ENCODE results near the gene LRMDA. TPM values are rescaled to one million over a fixed set of nuclear protein-coding genes. Genes with fewer than 3 reads are reported as not detected.

The LRMDA gene
- total RNA-seq, 1 donor from 2014 or later: 0.19 TPM

DNA sequence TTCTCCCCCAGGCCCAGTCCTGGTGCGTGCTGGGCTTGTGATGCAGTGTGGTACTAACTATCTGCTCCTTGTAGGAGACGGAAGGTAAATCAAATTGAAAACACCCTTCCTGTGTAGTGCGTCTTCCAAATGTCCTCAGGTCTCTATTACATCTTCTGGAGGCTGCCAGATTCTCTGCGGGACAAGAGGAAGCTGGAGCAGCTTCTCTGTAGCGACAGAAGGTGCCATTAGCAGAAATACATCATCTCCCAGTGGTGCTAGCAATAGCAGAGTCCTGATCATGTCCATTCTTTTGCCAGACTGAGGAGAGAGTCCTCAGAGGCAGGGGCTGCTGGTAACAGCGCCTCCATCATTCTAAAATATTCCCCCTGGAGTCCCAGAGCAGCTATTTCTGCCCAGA is 675.2 kb downstream of the LRMDA start:
- no peak for DNase-seq (ENCODE audit: extremely low spot score, unreplicated experiment)
- Mint-ChIP-seq H3K9me3 (ENCODE audit: unreplicated experiment) (no peaks in the 10 kb centered on the region), H3K4me3 (ENCODE audit: unreplicated experiment) (no peak overlapping the region), H3K27ac (ENCODE audit: unreplicated experiment) (no peak overlapping the region), H3K27me3 (ENCODE audit: unreplicated experiment) (no peaks in the 10 kb centered on the region), H3K4me1 (ENCODE audit: unreplicated experiment) (peaks cover 35% of the 10 kb centered on the region), H3K36me3 (ENCODE audit: unreplicated experiment) (peaks cover 3% of the 10 kb centered on the region)
- TF ChIP-seq, protein P1, sequence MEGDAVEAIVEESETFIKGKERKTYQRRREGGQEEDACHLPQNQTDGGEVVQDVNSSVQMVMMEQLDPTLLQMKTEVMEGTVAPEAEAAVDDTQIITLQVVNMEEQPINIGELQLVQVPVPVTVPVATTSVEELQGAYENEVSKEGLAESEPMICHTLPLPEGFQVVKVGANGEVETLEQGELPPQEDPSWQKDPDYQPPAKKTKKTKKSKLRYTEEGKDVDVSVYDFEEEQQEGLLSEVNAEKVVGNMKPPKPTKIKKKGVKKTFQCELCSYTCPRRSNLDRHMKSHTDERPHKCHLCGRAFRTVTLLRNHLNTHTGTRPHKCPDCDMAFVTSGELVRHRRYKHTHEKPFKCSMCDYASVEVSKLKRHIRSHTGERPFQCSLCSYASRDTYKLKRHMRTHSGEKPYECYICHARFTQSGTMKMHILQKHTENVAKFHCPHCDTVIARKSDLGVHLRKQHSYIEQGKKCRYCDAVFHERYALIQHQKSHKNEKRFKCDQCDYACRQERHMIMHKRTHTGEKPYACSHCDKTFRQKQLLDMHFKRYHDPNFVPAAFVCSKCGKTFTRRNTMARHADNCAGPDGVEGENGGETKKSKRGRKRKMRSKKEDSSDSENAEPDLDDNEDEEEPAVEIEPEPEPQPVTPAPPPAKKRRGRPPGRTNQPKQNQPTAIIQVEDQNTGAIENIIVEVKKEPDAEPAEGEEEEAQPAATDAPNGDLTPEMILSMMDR (IDR thresholded peaks at IDR 0.05): no peak

DNA sequence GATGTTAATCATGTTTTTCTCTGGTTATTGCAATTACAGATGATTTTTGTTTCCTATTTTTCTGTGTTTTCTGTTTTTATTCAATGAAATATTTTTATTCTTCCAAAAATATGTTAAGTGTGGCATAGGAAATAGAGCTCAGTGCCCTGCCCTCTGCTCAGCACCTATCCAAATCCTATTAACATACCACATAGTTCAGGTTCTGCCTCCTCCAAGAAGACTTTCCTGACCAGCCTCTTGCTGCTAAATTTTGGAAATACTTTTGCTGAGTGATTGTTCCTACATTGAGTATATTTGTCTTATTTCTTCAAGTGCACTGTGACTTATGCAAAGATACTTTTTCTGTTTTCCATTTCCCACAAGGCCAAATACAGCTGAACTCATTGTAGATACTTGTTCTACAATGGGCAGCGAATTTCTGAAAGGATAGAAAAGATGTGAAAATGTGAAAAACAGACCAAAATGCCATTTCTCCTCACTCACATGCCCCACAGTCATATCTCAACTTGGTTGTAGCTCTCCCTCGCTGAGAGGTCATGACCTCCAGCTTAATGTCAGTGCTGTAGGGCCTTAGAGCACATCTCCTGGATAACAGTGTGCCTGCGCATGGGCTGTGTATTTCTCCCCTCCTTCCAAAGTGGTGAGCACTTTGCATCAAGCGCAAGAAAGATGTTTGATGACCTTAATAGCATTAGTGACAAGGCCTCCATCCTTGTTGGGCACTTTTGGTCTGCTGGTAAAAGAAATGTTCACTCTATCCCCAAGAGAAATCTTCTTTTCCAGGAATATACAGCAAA is 677.3 kb downstream of the LRMDA start:
- H3K36me3 Mint-ChIP-seq (ENCODE audit: unreplicated experiment): no peaks in the 10 kb centered on the region
- TF ChIP-seq, protein P1 (IDR thresholded peaks at IDR 0.05): no peak
- H3K4me3 Mint-ChIP-seq (ENCODE audit: unreplicated experiment): no peak overlapping the region
- H3K27ac Mint-ChIP-seq (ENCODE audit: unreplicated experiment): no peak overlapping the region
- H3K9me3 Mint-ChIP-seq (ENCODE audit: unreplicated experiment): no peaks in the 10 kb centered on the region
- peaks cover 35% of the 10 kb centered on the region for H3K4me1 Mint-ChIP-seq (ENCODE audit: unreplicated experiment)
- no peak for DNase-seq (ENCODE audit: extremely low spot score, unreplicated experiment)
- H3K27me3 Mint-ChIP-seq (ENCODE audit: unreplicated experiment): no peaks in the 10 kb centered on the region

DNA sequence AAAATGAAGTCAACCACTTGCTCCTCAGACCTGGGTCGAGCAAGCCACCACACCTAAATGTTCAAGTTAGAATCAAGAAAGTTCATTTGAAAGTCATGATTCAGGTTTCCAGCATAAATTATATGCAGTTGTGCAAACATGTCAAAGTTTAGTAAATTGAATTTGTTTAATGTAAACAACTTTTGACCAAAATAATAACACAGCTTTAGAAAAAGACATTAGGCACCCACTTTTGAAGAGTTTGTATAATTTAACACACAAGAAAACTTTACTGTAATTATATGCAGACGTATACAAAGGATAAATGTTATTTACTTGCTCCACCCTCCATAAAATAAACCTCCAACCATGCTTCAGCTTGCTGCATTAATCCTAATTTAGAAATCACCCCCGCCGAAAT is 680.0 kb downstream of the LRMDA start:
- no peak overlapping the region for H3K4me3 Mint-ChIP-seq (ENCODE audit: unreplicated experiment)
- no peak for DNase-seq (ENCODE audit: extremely low spot score, unreplicated experiment)
- TF ChIP-seq, protein P1 (IDR thresholded peaks at IDR 0.05): no peak
- peaks cover 46% of the 10 kb centered on the region for H3K4me1 Mint-ChIP-seq (ENCODE audit: unreplicated experiment)
- H3K27me3 Mint-ChIP-seq (ENCODE audit: unreplicated experiment): no peaks in the 10 kb centered on the region
- no peak overlapping the region for H3K27ac Mint-ChIP-seq (ENCODE audit: unreplicated experiment)
- H3K9me3 Mint-ChIP-seq (ENCODE audit: unreplicated experiment): no peaks in the 10 kb centered on the region
- no peaks in the 10 kb centered on the region for H3K36me3 Mint-ChIP-seq (ENCODE audit: unreplicated experiment)

DNA sequence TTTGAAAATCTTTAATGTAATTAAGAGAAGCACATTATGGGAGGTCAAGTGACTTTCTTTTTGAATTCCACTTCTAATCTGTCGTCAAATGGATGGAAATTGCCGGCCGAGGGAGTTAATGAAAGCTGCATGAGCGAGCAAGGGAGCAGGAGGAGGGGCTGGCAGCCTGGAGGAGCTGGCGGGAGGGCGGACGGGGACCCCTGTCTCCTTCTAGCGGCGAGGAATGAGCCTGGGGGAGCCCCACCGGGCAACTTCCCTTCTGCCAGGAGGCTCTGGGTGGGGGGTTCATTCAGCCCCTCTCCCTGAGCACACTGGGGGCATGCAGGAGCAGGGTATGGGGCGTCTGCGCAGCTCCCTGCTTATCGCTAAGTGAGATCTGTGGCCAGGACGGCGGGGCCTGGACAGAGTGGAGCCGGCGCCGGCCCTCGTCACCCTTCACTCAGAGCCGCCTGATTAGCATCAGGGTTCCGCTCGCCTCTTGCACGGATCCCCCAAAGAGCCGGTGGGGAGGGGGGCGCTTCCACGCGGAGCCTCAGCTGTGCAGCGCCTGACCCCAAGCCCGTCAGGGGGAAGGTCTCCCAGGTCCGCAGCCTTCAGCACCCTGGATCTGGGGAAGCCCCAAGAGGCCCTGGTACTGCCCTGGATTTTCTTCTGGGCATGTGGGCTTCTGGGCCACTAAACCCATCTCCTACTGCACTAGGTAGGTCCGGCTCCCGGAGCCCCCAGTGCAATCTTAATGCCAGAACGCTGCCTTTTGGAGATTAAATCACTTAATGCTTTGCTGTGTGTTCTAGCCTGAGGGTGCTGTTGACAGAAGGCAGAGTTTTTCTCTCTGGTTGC is 680.8 kb downstream of the LRMDA start:
- Mint-ChIP-seq H3K27me3 (ENCODE audit: unreplicated experiment) (no peaks in the 10 kb centered on the region), H3K36me3 (ENCODE audit: unreplicated experiment) (no peaks in the 10 kb centered on the region), H3K4me1 (ENCODE audit: unreplicated experiment) (peaks cover 46% of the 10 kb centered on the region), H3K27ac (ENCODE audit: unreplicated experiment) (no peak overlapping the region), H3K9me3 (ENCODE audit: unreplicated experiment) (no peaks in the 10 kb centered on the region), H3K4me3 (ENCODE audit: unreplicated experiment) (no peak overlapping the region)
- TF ChIP-seq, protein P1 (IDR thresholded peaks at IDR 0.05): no peak
- DNase-seq (ENCODE audit: extremely low spot score, unreplicated experiment): no peak

DNA sequence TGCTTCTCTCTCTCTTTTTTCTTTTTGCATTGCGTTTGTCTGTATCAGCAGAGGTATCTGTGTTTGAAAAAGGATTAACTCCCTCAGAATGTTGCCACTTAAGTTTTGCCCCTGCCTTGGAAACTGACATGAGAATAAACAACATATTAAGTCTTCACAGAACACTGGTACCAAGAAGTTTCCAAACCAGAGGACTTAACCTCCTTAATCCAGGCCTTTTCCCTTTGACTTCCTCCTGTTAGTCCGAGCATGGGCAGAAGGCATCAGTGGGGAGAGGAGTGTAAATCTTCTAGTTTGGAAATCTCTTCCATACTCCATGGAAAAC is 681.4 kb downstream of the LRMDA start:
- TF ChIP-seq, protein P1 (IDR thresholded peaks at IDR 0.05): no peak
- peaks cover 43% of the 10 kb centered on the region for H3K4me1 Mint-ChIP-seq (ENCODE audit: unreplicated experiment)
- no peaks in the 10 kb centered on the region for H3K27me3 Mint-ChIP-seq (ENCODE audit: unreplicated experiment)
- H3K27ac Mint-ChIP-seq (ENCODE audit: unreplicated experiment): peak overlapping the region; percentile 62
- no peak overlapping the region for H3K4me3 Mint-ChIP-seq (ENCODE audit: unreplicated experiment)
- DNase-seq (ENCODE audit: extremely low spot score, unreplicated experiment): no peak
- H3K9me3 Mint-ChIP-seq (ENCODE audit: unreplicated experiment): no peaks in the 10 kb centered on the region
- no peaks in the 10 kb centered on the region for H3K36me3 Mint-ChIP-seq (ENCODE audit: unreplicated experiment)
